GM18508 (cell line): ENCODE results near the gene PDE1A.

Experiments
- ATAC-seq: cut with Tn5 transposase; IDR thresholded peaks from one replicate; pipeline ENCODE4 v1.9.1; 2021; ENCODE audit warnings: moderate number of reproducible peaks; ENCODE audit not compliant: insufficient read depth, unreplicated experiment

PDE1A gene

GRCh38 chr2:182359990-182360662 is 66.7 kb downstream of the PDE1A start:
- no peak for ATAC-seq

GRCh38 chr2:182359027-182359989 is 67.5 kb downstream of the PDE1A start:
- no peak for ATAC-seq

- ATAC-seq: no peak
Measured at GRCh38 chr2:182358601-182359000, 68.2 kb downstream of the PDE1A start.

GRCh38 chr2:182355815-182356214 is 71.0 kb downstream of the PDE1A start:
- ATAC-seq: no peak

DNA sequence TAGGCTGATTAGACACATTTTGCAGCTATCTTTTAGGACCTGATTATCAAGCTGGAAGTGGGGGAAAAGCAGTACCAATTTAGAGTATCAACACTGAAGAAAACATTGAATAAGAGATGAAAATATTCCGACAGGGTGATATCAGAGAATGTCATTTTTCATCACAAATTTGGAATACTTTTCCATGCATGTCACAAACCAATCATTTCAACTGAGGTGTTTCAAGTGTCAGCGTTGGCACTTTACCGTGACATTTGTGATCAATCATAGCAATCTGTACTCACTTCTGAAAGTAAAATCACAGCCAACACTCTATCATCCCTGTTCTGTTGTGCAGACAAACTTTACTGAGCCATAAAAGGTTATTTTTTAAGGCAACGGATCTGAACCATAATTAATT is 75.4 kb downstream of the PDE1A start:
- ATAC-seq: no peak

GRCh38 chr2:182349268-182349667 is 77.6 kb downstream of the PDE1A start:
- no peak for ATAC-seq

DNA sequence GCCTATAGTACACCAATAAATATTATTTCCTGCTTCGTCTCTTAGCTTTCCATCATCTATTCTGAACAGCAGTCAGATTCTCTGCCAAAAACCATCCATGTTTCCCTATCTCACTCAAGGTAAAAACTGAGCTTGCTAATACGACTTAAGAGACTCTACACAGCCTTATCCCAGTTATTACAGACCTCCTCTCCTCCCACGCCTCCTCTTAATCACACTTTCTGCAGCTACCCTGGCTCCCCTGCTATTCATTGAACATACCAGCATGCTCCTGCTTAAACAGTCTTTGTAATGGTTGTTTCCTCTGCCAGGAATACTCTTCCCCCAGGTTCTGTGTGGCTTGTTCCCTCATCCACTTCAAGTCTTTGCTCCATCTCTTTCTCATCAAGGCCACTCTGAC is 81.5 kb downstream of the PDE1A start:
- no peak for ATAC-seq

- no peak for ATAC-seq
Measured at GRCh38 chr2:182330451-182331305, 96.2 kb downstream of the PDE1A start.

- no peak for ATAC-seq
Measured at GRCh38 chr2:182324665-182325064, 102.2 kb downstream of the PDE1A start.

DNA sequence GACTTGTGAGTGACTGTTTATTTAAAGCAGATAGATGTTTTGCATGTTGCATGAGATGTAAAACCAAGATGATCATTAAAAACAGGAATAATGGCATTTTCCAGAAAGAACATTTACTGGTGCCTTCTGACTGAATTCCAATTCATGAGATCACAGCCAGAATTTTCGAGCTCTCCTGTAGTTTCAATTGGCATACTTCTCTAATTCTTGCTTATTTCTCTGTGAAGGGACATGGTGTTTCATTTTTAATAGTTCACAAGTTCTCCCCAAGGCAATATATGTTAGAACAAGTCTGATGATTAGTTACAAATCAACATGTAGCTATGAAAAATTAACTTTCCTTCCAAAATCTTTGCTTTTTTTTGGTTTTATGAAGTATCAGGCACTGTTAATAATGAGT is 105.7 kb downstream of the PDE1A start:
- ATAC-seq: no peak

GRCh38 chr2:182319556-182320505 is 107.0 kb downstream of the PDE1A start:
- ATAC-seq: no peak

DNA sequence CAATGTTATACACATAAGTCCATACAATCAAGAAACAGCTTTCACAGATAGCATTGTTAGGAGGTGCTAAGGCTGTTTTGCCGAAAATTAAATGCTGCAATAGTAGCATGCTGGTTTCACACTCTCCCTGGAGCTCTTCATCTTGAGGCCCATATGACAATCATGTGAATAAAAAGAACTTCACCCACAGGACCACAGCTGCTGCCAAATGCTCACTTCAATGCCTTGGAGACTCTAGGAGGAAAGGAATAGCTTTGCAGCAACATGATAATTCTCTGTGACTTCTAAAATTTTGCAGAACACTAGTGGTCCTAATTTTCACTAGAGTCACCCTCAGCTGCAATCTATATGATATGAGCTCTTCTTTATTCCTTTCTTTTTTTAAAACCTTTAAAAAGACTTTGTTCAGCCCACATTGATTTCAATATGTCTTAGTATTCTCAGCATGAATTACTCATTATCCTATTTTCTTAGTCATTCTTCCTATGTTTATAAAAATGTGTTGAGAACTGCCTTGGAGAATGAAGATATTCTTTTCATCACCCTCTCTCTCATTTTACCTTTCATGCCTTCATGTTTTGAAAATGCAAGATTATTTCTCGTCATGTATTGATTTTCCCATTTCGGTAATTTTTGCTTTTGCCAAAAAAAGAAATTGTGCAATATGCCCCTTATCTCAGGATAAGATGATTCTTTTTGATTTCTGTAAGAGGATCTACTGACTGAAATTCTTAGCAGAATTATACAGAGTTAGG is 108.2 kb downstream of the PDE1A start:
- ATAC-seq: no peak

GRCh38 chr2:182316950-182317349 is 109.9 kb downstream of the PDE1A start:
- ATAC-seq: no peak

DNA sequence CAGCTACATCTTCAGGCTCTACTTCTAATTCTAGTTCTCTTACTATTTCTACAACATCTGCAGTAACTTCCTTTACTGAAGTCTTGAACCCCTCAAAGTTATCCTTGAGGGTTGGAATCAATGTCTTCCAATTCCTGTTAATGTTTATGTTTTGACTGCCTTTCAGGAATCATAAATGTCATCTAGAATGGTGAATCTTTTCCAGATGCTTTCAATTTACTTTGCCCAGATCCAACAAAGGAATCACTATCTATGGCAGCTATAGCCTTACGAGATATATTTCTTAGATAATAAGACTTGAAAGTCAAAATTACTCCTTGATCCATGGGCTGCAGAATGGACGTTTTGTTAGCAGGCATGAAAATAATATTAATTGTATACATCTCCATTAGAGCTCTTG is 123.9 kb downstream of the PDE1A start:
- ATAC-seq: no peak

DNA sequence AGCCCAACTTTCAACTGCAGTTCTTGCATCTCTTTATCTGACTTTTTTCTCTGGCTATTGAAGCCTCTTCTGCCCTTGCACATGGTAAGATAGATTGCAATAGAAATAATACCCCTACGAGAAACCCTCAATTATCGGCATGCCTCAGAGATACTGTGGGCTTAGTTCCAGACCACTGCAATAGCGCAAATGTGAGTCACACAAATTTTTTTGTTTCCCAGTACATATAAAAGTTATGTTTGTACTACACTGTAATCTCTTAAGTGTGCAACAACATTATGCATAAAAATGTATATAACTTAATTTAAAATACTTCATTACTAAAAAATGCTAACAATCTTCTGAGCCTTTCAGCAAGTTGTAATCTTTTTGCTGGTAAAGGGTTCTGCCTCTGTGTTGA is 124.7 kb downstream of the PDE1A start:
- ATAC-seq: no peak

GRCh38 chr2:182301093-182301492 is 125.7 kb downstream of the PDE1A start:
- ATAC-seq: no peak

- ATAC-seq: no peak
Measured at GRCh38 chr2:182300608-182301007, 126.2 kb downstream of the PDE1A start.

- no peak for ATAC-seq
Measured at GRCh38 chr2:182299632-182300031, 127.2 kb downstream of the PDE1A start.

DNA sequence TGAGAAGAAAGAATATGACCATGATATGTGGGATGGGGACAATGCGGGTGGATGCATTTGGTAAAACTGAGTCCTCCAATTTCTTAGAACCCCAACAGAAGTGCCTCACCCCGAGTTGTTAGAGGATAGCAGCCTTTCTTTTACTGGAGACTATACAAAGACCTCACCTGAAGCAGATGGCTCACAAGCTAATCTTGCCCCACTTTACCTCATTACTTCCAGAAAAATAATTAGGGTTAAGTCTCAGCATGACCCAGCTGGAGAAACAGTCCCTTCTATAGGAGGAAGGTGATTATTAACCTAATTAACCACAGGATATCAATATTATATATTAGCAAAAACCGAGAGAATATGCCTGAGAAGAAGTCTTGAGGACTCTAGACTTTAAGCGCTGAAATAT is 128.4 kb downstream of the PDE1A start:
- no peak for ATAC-seq
